GM06990 (cell line): Measurements from ENCODE around the gene ZSCAN30.

Experiments used
- DNase-seq: peaks from one replicate; pipeline ENCODE4 v3.0.0-alpha.2; 2011; ENCODE audit not compliant: insufficient read length; ENCODE audit errors: extremely low read depth
- H3K27me3 ChIP-seq: replicated peaks from 2 replicates; pipeline ENCODE4 v1.6.0; 2011; ENCODE audit warnings: low read length; ENCODE audit not compliant: control insufficient read depth, insufficient read depth
- H3K36me3 ChIP-seq: 2 replicates; pipeline ENCODE4 v1.5.1; 2011; ENCODE audit warnings: low read length; ENCODE audit not compliant: control insufficient read depth, insufficient read depth
- H3K4me3 ChIP-seq: replicated peaks from 2 replicates; pipeline ENCODE4 v1.5.1; 2011; ENCODE audit warnings: low read depth, mild to moderate bottlenecking, control low read depth, low read length
- TF ChIP-seq, protein P1 (sequence below): IDR thresholded peaks from 2 replicates; pipeline ENCODE4 v1.5.1; 2011; ENCODE audit warnings: low read length, control low read depth, mild to moderate bottlenecking, inconsistent platforms; ENCODE audit not compliant: insufficient read depth, poor library complexity, severe bottlenecking

Gene ZSCAN30

DNA sequence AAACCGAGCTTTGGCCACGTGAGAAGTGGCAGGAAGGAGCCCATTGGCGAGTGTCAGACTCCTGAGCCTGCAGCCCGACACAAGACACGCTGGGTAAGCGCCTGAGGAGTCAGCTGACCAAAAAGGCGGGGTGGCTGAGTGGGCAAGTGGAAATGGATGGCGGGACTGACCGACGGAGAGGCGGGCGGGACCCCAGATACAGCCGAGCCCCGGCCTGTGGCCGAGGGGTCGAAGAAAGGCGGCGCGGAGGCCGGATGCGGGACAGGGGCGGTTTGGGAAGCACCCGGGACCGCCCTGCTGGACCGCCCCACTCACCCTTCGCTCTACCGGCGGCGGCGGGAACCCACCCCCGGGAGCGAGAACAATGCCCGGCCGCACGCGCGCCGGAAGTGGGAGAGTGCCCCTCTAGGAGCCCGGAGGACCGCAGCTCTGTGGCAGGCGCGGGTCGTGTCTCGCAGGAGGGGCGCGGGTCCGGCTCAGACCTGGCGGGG lies 22.8 kb downstream of the ZSCAN30 start:
- peaks cover 2% of the 10 kb centered on the region for H3K36me3 ChIP-seq
- TF ChIP-seq, protein P1, sequence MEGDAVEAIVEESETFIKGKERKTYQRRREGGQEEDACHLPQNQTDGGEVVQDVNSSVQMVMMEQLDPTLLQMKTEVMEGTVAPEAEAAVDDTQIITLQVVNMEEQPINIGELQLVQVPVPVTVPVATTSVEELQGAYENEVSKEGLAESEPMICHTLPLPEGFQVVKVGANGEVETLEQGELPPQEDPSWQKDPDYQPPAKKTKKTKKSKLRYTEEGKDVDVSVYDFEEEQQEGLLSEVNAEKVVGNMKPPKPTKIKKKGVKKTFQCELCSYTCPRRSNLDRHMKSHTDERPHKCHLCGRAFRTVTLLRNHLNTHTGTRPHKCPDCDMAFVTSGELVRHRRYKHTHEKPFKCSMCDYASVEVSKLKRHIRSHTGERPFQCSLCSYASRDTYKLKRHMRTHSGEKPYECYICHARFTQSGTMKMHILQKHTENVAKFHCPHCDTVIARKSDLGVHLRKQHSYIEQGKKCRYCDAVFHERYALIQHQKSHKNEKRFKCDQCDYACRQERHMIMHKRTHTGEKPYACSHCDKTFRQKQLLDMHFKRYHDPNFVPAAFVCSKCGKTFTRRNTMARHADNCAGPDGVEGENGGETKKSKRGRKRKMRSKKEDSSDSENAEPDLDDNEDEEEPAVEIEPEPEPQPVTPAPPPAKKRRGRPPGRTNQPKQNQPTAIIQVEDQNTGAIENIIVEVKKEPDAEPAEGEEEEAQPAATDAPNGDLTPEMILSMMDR, result no peak
- DNase-seq, result peak; percentile 62
- H3K4me3 ChIP-seq, result no peak overlapping the region
- H3K27me3 ChIP-seq, result no peaks in the 10 kb centered on the region

DNA sequence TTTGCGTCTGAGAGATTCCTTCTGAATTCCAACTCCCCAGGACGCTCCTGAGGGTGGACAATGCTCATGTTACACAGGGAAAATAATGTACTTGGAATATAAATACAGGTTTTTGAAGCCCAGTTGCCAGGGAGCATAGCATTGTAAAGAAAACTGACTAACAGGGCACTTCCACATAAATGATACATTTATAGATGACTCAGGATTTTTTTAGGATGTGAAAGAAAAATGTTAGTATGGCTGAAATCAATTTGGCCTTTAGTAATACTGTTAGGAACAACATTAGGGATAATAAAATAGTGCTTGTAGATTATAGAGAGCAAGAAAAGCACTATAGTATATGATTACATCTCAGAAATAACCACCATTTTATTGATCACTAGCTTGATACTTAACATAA lies 25.6 kb downstream of the ZSCAN30 start:
- Histone ChIP-seq H3K36me3 (peaks cover 2% of the 10 kb centered on the region), H3K4me3 (no peak overlapping the region), H3K27me3 (no peaks in the 10 kb centered on the region)
- no peak for DNase-seq
- TF ChIP-seq, protein P1, result no peak

DNA sequence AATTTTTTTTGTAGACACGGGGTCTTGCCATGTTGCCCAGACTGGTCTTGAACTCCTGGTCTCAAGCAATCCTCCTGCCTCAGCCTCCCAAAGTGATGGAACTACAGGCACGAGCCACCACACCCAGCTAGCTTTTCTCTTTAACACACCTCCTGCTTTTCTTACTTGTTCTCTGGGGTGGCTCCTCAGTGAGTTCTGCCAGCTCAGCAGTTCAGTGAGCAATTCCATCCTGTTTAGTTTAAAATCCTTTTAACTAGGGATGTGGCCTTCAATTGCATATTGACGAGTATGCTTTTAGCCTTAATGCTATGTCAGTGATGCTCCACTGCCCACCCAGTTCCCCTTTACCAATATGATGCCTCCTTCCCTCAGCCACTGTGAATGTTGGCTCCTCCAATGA lies 33.1 kb downstream of the ZSCAN30 start:
- Histone ChIP-seq H3K27me3 (no peaks in the 10 kb centered on the region), H3K36me3 (peaks cover 1% of the 10 kb centered on the region), H3K4me3 (no peak overlapping the region)
- TF ChIP-seq, protein P1, result no peak
- no peak for DNase-seq

DNA sequence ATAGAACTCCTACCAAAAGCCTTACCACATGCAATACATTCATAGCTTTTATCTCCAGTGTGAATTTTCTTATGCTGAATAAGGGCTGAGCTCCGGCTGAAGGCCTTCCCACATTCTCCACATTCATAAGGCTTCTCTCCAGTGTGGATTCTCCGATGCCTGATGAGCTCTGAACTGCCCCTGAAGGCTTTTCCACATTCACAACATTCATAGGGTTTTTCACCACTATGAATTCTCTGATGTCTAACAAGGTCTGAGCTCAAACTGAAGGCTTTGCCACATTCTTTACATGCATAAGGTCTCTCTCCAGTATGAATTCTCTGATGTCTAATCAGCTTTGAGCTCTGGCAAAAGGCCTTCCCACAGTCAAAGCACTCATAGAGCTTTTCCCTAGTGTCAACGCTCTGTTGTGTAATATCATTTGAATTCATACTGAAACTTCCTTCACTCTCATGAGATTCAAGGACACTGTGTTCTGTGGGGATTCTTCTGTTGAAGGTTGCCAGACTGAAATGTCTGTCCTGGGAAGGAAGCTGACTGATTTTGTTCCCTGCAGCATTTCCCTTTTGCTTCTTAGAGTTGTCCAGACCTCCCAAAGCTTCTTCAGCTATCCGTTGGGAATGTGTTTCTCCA lies 36.3 kb downstream of the ZSCAN30 start:
- Histone ChIP-seq H3K4me3 (no peak overlapping the region), H3K27me3 (no peaks in the 10 kb centered on the region), H3K36me3 (peaks cover 1% of the 10 kb centered on the region; the same call in 1 of the 2 replicates)
- TF ChIP-seq, protein P1, result no peak
- DNase-seq, result no peak

DNA sequence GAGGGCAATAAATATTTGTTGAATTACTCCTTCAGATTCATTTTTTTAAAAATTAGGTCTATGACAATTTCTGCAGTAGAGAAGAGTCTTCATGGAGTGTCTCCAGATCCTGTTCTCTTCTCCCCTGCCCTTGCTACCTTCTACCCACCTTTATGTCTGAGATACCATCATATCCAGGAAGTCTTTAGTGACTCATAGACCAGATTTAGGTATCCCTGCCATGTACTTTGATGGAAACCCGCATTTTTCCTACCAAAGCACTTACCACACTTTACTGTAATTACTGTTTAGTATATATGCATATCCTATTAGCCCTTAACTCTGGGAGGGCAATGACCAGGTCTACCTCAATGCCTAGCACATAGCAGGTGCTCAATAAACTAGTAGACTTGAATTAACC lies 37.6 kb downstream of the ZSCAN30 start:
- TF ChIP-seq, protein P1, result no peak
- no peak for DNase-seq
- H3K27me3 ChIP-seq, result no peaks in the 10 kb centered on the region
- H3K36me3 ChIP-seq, result peaks cover 1% of the 10 kb centered on the region; the same call in 1 of the 2 replicates
- no peak overlapping the region for H3K4me3 ChIP-seq
